GM12872 (cell line): ENCODE data around the gene OGFOD3.

ENCODE experiments used
- CTCF ChIP-seq: IDR thresholded peaks from 3 replicates; pipeline ENCODE4 v1.5.1; 2011; ENCODE audit warnings: low read depth, mild to moderate bottlenecking, low read length, moderate library complexity; ENCODE audit not compliant: insufficient read depth

Gene OGFOD3

GRCh38 chr17:82361885-82362633 is 56.3 kb downstream of the OGFOD3 start:
- no peak for TF ChIP-seq CTCF

- TF ChIP-seq CTCF = no peak
Observed at GRCh38 chr17:82358465-82359350, 59.7 kb downstream of the OGFOD3 start, which contains the start of gene TEX19. TEX19 (plus strand) TSS chr17:82359247; CDS start chr17:82362151, 2,904 bp downstream.

GRCh38 chr17:82357394-82357793 is 61.0 kb downstream of the OGFOD3 start:
- no peak for TF ChIP-seq CTCF

DNA sequence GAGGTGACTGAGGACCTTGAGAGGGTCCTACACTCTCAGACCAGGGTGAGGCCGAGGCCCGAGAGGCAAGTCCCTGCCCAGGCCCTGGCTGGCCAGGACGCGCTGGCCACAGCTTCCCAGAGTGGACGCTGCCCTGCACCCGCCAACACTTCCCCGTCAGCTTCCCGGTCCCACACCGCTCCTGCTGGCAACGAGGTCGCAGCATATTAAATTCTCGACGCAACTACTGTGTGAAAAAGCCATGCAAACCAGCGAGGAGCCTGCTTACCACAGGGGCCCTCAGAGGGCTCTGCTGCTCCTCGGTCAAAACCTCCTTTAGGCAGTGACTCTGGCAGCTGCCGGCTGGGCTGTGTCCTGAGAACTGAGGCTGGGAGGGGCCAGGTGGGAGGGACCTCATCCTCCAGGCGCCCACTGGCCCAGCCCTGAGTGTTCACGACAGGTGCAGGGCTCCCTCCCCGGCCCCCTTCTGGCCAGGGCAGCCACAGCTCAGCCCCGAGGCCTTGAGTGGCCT is 61.5 kb downstream of the OGFOD3 start:
- TF ChIP-seq CTCF = 0 out of 3 replicates have a peak, but pooled peaks have one; percentile 17

DNA sequence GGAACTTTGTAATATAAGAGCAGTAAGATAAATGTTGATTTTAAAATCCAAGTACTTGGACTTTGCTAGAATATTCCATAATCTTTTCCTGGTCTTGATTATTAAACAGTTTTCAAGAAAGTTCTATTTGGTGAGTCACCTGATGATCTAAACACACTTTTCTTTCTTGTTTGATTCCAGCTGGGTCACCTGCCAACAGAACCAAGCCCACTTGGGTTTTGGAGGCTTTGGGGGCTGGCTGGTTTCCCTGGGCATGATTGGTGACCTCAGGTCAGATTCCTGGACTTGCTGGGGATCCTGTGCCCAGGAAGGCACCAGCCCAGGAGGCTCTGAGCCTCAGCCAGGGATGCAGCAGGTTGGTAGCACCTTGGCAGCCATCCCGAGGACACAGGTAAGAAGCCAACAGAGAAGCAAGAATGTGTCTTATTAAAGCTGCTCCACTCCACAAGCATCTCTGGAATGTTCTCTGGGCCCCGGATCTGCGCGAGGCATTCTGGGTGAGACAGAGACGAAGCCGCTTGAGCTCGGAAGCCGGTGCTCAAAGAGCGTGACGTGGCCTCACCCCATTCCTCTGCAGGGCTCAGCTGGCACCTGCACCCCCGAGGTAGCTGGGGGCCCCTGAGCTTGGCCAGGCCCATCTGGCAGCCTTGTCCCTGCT is 62.5 kb downstream of the OGFOD3 start:
- TF ChIP-seq CTCF = no peak

DNA sequence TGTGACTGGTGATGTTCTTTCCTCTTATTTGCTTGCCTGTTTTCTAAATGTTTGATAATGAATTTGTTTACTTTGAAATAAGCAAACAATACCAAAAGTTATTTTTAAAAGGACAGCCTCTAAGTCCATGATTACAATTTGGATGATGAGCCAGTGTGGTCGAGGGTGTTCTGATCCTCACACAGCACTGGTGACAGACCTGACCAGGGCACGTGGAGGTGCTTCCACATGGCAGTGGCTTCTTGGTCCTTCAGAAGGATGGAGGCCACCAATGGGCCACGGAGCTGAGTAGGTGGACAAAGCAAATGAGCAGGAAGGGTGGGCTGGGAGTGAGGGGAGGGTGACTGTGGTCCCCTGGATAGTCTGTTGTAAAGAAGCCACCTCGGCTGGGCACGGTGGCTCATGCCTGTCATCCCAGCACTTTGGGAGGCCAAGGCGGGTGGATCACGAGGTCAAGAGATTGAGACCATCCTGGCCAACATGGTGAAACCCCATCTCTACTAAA is 63.5 kb downstream of the OGFOD3 start:
- no peak for TF ChIP-seq CTCF

DNA sequence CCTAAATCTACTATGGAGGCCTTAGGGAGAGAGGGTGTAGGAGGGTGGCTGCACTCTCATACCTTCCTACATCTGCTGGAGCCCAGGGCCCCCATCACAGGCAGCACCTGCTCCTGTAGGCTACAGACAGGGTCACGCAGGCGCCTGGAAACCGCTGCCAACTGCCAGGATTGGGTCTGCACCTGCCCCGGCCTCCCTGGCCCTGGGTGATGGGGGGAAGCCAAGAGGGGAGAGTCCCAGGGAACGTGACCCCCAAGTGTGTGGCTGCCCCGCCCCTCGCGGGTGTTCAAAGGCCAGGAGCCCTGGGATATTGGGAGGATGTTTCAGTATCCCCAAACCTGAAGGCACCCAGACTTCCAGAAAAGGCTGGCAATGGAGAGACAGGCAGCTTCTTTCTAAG is 64.9 kb downstream of the OGFOD3 start:
- TF ChIP-seq CTCF = no peak
